GM18951 (cell line): Measurements from ENCODE around the gene C1orf210.

ENCODE experiments used
- POLR2A ChIP-seq: IDR thresholded peaks from 4 replicates; pipeline ENCODE4 v1.6.1; 2011; ENCODE audit warnings: mild to moderate bottlenecking; ENCODE audit not compliant: insufficient read length, insufficient read depth; ENCODE audit errors: extremely low read depth
- in situ Hi-C: fragments of 300-500 bp; cut with MboI; formaldehyde crosslinking; loops from one replicate; pipeline ENCODE4 v1.12.0; 2022; ENCODE audit warnings: low sequenced_read_pairs, mixed read lengths, inconsistent platforms; ENCODE audit not compliant: unreplicated experiment

Gene C1orf210

GRCh38 chr1:43306688-43307457, 21.5 kb upstream of the C1orf210 start:
- TF ChIP-seq POLR2A, result no peak
- in situ Hi-C loops, result no loop called here

- in situ Hi-C loops, result no loop called here
- no peak for TF ChIP-seq POLR2A
These were observed 20.7 kb upstream of the C1orf210 start for GRCh38 chr1:43305926-43306687.

- in situ Hi-C loops, result no loop called here
- no peak for TF ChIP-seq POLR2A
These were observed 20.1 kb upstream of the C1orf210 start for GRCh38 chr1:43305461-43305860.

- in situ Hi-C loops, result no loop called here
- no peak for TF ChIP-seq POLR2A
These were observed 19.5 kb upstream of the C1orf210 start for GRCh38 chr1:43304771-43305300.

GRCh38 chr1:43304314-43304681, 18.9 kb upstream of the C1orf210 start:
- in situ Hi-C loops, result no loop called here
- TF ChIP-seq POLR2A, result no peak

- in situ Hi-C loops, result no loop called here
- no peak for TF ChIP-seq POLR2A
These were observed 18.3 kb upstream of the C1orf210 start for GRCh38 chr1:43303471-43304313.

GRCh38 chr1:43302721-43303470, 17.5 kb upstream of the C1orf210 start:
- in situ Hi-C loops, result no loop called here
- TF ChIP-seq POLR2A, result no peak

GRCh38 chr1:43302201-43302600, 16.8 kb upstream of the C1orf210 start:
- in situ Hi-C loops, result no loop called here
- no peak for TF ChIP-seq POLR2A

GRCh38 chr1:43300378-43301094, 15.2 kb upstream of the C1orf210 start, which contains the start of gene TIE1:
TSS of gene TIE1 (plus strand) at chr1:43300982. CDS start at chr1:43301072, 90 bp downstream.
- TF ChIP-seq POLR2A, result no peak
- in situ Hi-C loops, result no loop called here

GRCh38 chr1:43299101-43299500, 13.7 kb upstream of the C1orf210 start:
- TF ChIP-seq POLR2A, result no peak

GRCh38 chr1:43298055-43298454, 12.7 kb upstream of the C1orf210 start:
- in situ Hi-C loops, result no loop called here
- no peak for TF ChIP-seq POLR2A

More at GRCh38 chr1:43299101-43299500, 13.7 kb upstream of the C1orf210 start:
- in situ Hi-C loops, result no loop called here

- in situ Hi-C loops, result no loop called here
These were observed 10.8 kb upstream of the C1orf210 start for GRCh38 chr1:43296207-43296606.

GRCh38 chr1:43294761-43295160, 9.4 kb upstream of the C1orf210 start:
- in situ Hi-C loops, result no loop called here
- TF ChIP-seq POLR2A, result no peak

More at GRCh38 chr1:43296207-43296606, 10.8 kb upstream of the C1orf210 start:
- TF ChIP-seq POLR2A, result no peak
